ENCODE data around the gene GSTT2.
"Not testable (repeated sequence)": the region's sequence is repeated elsewhere in the genome, so short reads cannot be mapped to it uniquely, and the experiment has no call there.

Gene GSTT2

GRCh38 chr22:23974836-23975352, 5.0 kb upstream of the GSTT2 start:
- not testable (repeated sequence) for DNase-seq (ENCODE audit: low spot score)

- not testable (repeated sequence) for DNase-seq (ENCODE audit: low spot score)
Measured at GRCh38 chr22:23977304-23977703, 2.6 kb upstream of the GSTT2 start.

- DNase-seq (ENCODE audit: low spot score), result not testable (repeated sequence)
Measured at GRCh38 chr22:23980567-23980966, 633 bp downstream of the GSTT2 start.

GRCh38 chr22:23984430-23984829, 4.5 kb downstream of the GSTT2 start:
- peak; percentile 59 for DNase-seq (ENCODE audit: low spot score)

- DNase-seq (ENCODE audit: low spot score), result not testable (repeated sequence)
Measured at GRCh38 chr22:23986089-23986488, 6.2 kb downstream of the GSTT2 start.

- not testable (repeated sequence) for DNase-seq (ENCODE audit: low spot score)
Measured at GRCh38 chr22:23986538-23987178, 6.7 kb downstream of the GSTT2 start.

GRCh38 chr22:23989583-23990244, 9.8 kb downstream of the GSTT2 start:
- not testable (repeated sequence) for DNase-seq (ENCODE audit: low spot score)

- not testable (repeated sequence) for DNase-seq (ENCODE audit: low spot score)
Measured at GRCh38 chr22:23993080-23993479, 13.1 kb downstream of the GSTT2 start.

GRCh38 chr22:23993581-23994177, 13.7 kb downstream of the GSTT2 start:
- not testable (repeated sequence) for DNase-seq (ENCODE audit: low spot score)

GRCh38 chr22:23997092-23997491, 17.2 kb downstream of the GSTT2 start:
- no peak for DNase-seq (ENCODE audit: low spot score)

- not testable (repeated sequence) for DNase-seq (ENCODE audit: low spot score)
Measured at GRCh38 chr22:23999779-24000178, 19.8 kb downstream of the GSTT2 start.

- no peak for DNase-seq (ENCODE audit: low spot score)
Measured at GRCh38 chr22:24001314-24001713, 21.4 kb downstream of the GSTT2 start.

- peak; percentile 6 for DNase-seq (ENCODE audit: low spot score)
Measured at GRCh38 chr22:24002272-24002671, 22.3 kb downstream of the GSTT2 start.

- peak; percentile 71 for DNase-seq (ENCODE audit: low spot score)
Measured at GRCh38 chr22:24002851-24003250, 22.9 kb downstream of the GSTT2 start.

- peak; percentile 14 for DNase-seq (ENCODE audit: low spot score)
Measured at GRCh38 chr22:24003887-24004286, 24.0 kb downstream of the GSTT2 start.

GRCh38 chr22:24005201-24005600, 25.3 kb downstream of the GSTT2 start, which contains the start of gene GSTT4:
Gene GSTT4, minus strand, starts transcription at chr22:24005453. Its CDS starts 97 bp downstream, at chr22:24005356.
- no peak for DNase-seq (ENCODE audit: low spot score)

GRCh38 chr22:24006207-24006913, 26.4 kb downstream of the GSTT2 start:
- DNase-seq (ENCODE audit: low spot score), result no peak

GRCh38 chr22:24006914-24007214, 26.9 kb downstream of the GSTT2 start:
- DNase-seq (ENCODE audit: low spot score), result no peak

- DNase-seq (ENCODE audit: low spot score), result no peak
Measured at GRCh38 chr22:24007253-24008021, 27.5 kb downstream of the GSTT2 start.

GRCh38 chr22:24008022-24008283, 28.0 kb downstream of the GSTT2 start:
- DNase-seq (ENCODE audit: low spot score), result no peak

GRCh38 chr22:24008381-24009226, 28.7 kb downstream of the GSTT2 start:
- DNase-seq (ENCODE audit: low spot score), result no peak
